Measurements from ENCODE around the gene UBE4A.

DNA sequence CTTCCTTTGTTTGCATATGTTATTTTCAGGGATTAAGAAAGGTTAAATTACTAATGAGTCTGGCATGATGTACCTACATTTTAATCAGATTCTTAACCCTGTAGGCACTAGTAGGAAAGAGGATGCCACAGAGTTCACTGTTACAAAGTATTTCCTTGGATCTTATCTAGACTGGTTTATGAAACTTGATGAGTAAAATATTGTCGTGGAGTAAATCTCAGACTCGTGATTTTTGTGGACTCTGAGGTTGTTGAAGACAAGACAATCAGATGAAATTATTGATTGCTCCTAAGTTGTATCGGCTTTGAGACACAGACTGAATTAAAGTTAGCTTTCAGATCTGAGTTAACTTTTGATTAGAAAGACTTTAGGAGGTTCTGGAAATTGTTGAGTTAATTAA lies 82.9 kb downstream of the UBE4A start:
- TF ChIP-seq, protein P1, sequence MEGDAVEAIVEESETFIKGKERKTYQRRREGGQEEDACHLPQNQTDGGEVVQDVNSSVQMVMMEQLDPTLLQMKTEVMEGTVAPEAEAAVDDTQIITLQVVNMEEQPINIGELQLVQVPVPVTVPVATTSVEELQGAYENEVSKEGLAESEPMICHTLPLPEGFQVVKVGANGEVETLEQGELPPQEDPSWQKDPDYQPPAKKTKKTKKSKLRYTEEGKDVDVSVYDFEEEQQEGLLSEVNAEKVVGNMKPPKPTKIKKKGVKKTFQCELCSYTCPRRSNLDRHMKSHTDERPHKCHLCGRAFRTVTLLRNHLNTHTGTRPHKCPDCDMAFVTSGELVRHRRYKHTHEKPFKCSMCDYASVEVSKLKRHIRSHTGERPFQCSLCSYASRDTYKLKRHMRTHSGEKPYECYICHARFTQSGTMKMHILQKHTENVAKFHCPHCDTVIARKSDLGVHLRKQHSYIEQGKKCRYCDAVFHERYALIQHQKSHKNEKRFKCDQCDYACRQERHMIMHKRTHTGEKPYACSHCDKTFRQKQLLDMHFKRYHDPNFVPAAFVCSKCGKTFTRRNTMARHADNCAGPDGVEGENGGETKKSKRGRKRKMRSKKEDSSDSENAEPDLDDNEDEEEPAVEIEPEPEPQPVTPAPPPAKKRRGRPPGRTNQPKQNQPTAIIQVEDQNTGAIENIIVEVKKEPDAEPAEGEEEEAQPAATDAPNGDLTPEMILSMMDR (conservative IDR thresholded peaks at IDR 0.05; ENCODE audit: low read depth, low read length): no peak
- TF ChIP-seq EZH2 (IDR thresholded peaks at IDR 0.05; ENCODE audit: borderline replicate concordance, low read depth, low read length, poor library complexity, severe bottlenecking): no peak

Data from A673 (cell line).